NCI-H2171 treated with DMSO at 0.1 percent for 48 hours (cell line): Measurements from ENCODE around the gene UNC5C.

ENCODE experiments used
- DNase-seq: peaks from one replicate; lab custom pipeline; 2025; lab: John Stamatoyannopoulos, UW

UNC5C gene

GRCh38 chr4:95546866-95547714 lies 1.7 kb downstream of the UNC5C start:
- DNase-seq, result no peak

- DNase-seq, result no peak
These were observed 2.6 kb downstream of the UNC5C start for GRCh38 chr4:95546221-95546620.

- no peak for DNase-seq
These were observed 3.2 kb downstream of the UNC5C start for GRCh38 chr4:95545546-95545945.

- DNase-seq, result no peak
These were observed 4.4 kb downstream of the UNC5C start for GRCh38 chr4:95544113-95545103.

- no peak for DNase-seq
These were observed 6.7 kb downstream of the UNC5C start for GRCh38 chr4:95541889-95542607.

GRCh38 chr4:95541094-95541493 lies 7.7 kb downstream of the UNC5C start:
- DNase-seq, result no peak

GRCh38 chr4:95540227-95540626 lies 8.5 kb downstream of the UNC5C start:
- no peak for DNase-seq

- no peak for DNase-seq
These were observed 9.7 kb downstream of the UNC5C start for GRCh38 chr4:95539106-95539505.

GRCh38 chr4:95537863-95538488 lies 10.8 kb downstream of the UNC5C start:
- DNase-seq, result no peak

- no peak for DNase-seq
These were observed 11.6 kb downstream of the UNC5C start for GRCh38 chr4:95537191-95537590.

- no peak for DNase-seq
These were observed 12.1 kb downstream of the UNC5C start for GRCh38 chr4:95536650-95537049.

- DNase-seq, result no peak
These were observed 13.6 kb downstream of the UNC5C start for GRCh38 chr4:95535180-95535579.

GRCh38 chr4:95534032-95534431 lies 14.7 kb downstream of the UNC5C start:
- no peak for DNase-seq

- DNase-seq, result no peak
These were observed 15.5 kb downstream of the UNC5C start for GRCh38 chr4:95533254-95533653.

- DNase-seq, result no peak
These were observed 16.5 kb downstream of the UNC5C start for GRCh38 chr4:95532305-95532704.

- DNase-seq, result no peak
These were observed 17.6 kb downstream of the UNC5C start for GRCh38 chr4:95531141-95531540.

- no peak for DNase-seq
These were observed 18.8 kb downstream of the UNC5C start for GRCh38 chr4:95529946-95530345.

- DNase-seq, result no peak
These were observed 20.3 kb downstream of the UNC5C start for GRCh38 chr4:95528388-95528948.

- no peak for DNase-seq
These were observed 22.7 kb downstream of the UNC5C start for GRCh38 chr4:95526075-95526474.

GRCh38 chr4:95524729-95525128 lies 24.0 kb downstream of the UNC5C start:
- no peak for DNase-seq

- DNase-seq, result no peak
These were observed 24.6 kb downstream of the UNC5C start for GRCh38 chr4:95524184-95524583.
